ENCODE results near the gene GBE1. TPM values are rescaled to one million over a fixed set of nuclear protein-coding genes. Genes with fewer than 3 reads are reported as not detected.

Gene GBE1
- total RNA-seq, 1 donor from 2014 or later = 34.4 TPM

- no peaks in the 10 kb centered on the region for H3K36me3 ChIP-seq
- peak overlapping the region; percentile 81 for H3K27ac ChIP-seq
- H3F3A ChIP-seq (ENCODE audit: low read depth) = peaks cover 12% of the 10 kb centered on the region
- H3K27me3 ChIP-seq = no peaks in the 10 kb centered on the region
- no peaks in the 10 kb centered on the region for H3K79me2 ChIP-seq (ENCODE audit: low read depth)
- H3K4me1 ChIP-seq = peaks cover 15% of the 10 kb centered on the region
- no peaks in the 10 kb centered on the region for H4K20me1 ChIP-seq (ENCODE audit: low read depth)
- peak overlapping the region; percentile 20 for H3K4me2 ChIP-seq
- H3K4me3 Mint-ChIP-seq = no peak overlapping the region
- DNase-seq (ENCODE audit: low spot score) = peak; percentile 66
- H3K4me3 ChIP-seq = no peak overlapping the region
- no peaks in the 10 kb centered on the region for H3K9me3 Mint-ChIP-seq
- no peak overlapping the region for H3K27ac Mint-ChIP-seq
- TF ChIP-seq EZH2 (IDR thresholded peaks at IDR 0.05) (no peak), EZH2phosphoT487 (IDR thresholded peaks at IDR 0.05) (no peak)
- TF ChIP-seq, protein P1, sequence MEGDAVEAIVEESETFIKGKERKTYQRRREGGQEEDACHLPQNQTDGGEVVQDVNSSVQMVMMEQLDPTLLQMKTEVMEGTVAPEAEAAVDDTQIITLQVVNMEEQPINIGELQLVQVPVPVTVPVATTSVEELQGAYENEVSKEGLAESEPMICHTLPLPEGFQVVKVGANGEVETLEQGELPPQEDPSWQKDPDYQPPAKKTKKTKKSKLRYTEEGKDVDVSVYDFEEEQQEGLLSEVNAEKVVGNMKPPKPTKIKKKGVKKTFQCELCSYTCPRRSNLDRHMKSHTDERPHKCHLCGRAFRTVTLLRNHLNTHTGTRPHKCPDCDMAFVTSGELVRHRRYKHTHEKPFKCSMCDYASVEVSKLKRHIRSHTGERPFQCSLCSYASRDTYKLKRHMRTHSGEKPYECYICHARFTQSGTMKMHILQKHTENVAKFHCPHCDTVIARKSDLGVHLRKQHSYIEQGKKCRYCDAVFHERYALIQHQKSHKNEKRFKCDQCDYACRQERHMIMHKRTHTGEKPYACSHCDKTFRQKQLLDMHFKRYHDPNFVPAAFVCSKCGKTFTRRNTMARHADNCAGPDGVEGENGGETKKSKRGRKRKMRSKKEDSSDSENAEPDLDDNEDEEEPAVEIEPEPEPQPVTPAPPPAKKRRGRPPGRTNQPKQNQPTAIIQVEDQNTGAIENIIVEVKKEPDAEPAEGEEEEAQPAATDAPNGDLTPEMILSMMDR (IDR thresholded peaks at IDR 0.05) = no peak
- H3K36me3 Mint-ChIP-seq = no peaks in the 10 kb centered on the region
- H3K4me1 Mint-ChIP-seq = peaks cover 9% of the 10 kb centered on the region
- no peak overlapping the region for H2AFZ ChIP-seq (replicated peaks)
- no peak overlapping the region for H3K9ac ChIP-seq
- H3K9me3 ChIP-seq (ENCODE audit: low read depth) = no peaks in the 10 kb centered on the region
- no peaks in the 10 kb centered on the region for H3K27me3 Mint-ChIP-seq (ENCODE audit: insufficient read depth, low read depth)
These were observed 181.1 kb downstream of the GBE1 start for GRCh38 chr3:81580355-81580754.

- no peaks in the 10 kb centered on the region for H3K9me3 Mint-ChIP-seq
- no peaks in the 10 kb centered on the region for H3K36me3 Mint-ChIP-seq
- peak overlapping the region; percentile 20 for H3K4me2 ChIP-seq
- H3K4me3 ChIP-seq = no peak overlapping the region
- no peak overlapping the region for H3K4me3 Mint-ChIP-seq
- TF ChIP-seq EZH2phosphoT487 (IDR thresholded peaks at IDR 0.05) (no peak), EZH2 (IDR thresholded peaks at IDR 0.05) (no peak)
- TF ChIP-seq, protein P1 (IDR thresholded peaks at IDR 0.05) = no peak
- H3K27me3 Mint-ChIP-seq (ENCODE audit: insufficient read depth, low read depth) = no peaks in the 10 kb centered on the region
- no peaks in the 10 kb centered on the region for H3K9me3 ChIP-seq (ENCODE audit: low read depth)
- no peak overlapping the region for H2AFZ ChIP-seq (replicated peaks)
- H3K27ac Mint-ChIP-seq = no peak overlapping the region
- H3K79me2 ChIP-seq (ENCODE audit: low read depth) = no peaks in the 10 kb centered on the region
- DNase-seq (ENCODE audit: low spot score) = peak; percentile 2
- peak overlapping the region; percentile 81 for H3K27ac ChIP-seq
- no peaks in the 10 kb centered on the region for H4K20me1 ChIP-seq (ENCODE audit: low read depth)
- H3K9ac ChIP-seq = no peak overlapping the region
- peaks cover 12% of the 10 kb centered on the region for H3F3A ChIP-seq (ENCODE audit: low read depth)
- no peaks in the 10 kb centered on the region for H3K36me3 ChIP-seq
- peaks cover 9% of the 10 kb centered on the region for H3K4me1 Mint-ChIP-seq
- no peaks in the 10 kb centered on the region for H3K27me3 ChIP-seq
- H3K4me1 ChIP-seq = peaks cover 15% of the 10 kb centered on the region
These were observed 181.7 kb downstream of the GBE1 start for GRCh38 chr3:81579744-81580143.

- Histone ChIP-seq H3K27me3 (no peaks in the 10 kb centered on the region), H3F3A (ENCODE audit: low read depth) (no peaks in the 10 kb centered on the region), H3K4me3 (no peak overlapping the region), H3K79me2 (ENCODE audit: low read depth) (no peaks in the 10 kb centered on the region), H3K9ac (no peak overlapping the region), H3K36me3 (no peaks in the 10 kb centered on the region), H3K9me3 (ENCODE audit: low read depth) (no peaks in the 10 kb centered on the region), H4K20me1 (ENCODE audit: low read depth) (no peaks in the 10 kb centered on the region), H3K4me2 (no peak overlapping the region), H3K4me1 (no peaks in the 10 kb centered on the region), H3K27ac (no peak overlapping the region), H2AFZ (replicated peaks) (no peak overlapping the region)
- Mint-ChIP-seq H3K27ac (no peak overlapping the region), H3K36me3 (no peaks in the 10 kb centered on the region), H3K4me3 (no peak overlapping the region), H3K27me3 (ENCODE audit: insufficient read depth, low read depth) (no peaks in the 10 kb centered on the region), H3K4me1 (no peaks in the 10 kb centered on the region), H3K9me3 (no peaks in the 10 kb centered on the region)
- no peak for TF ChIP-seq EZH2 (IDR thresholded peaks at IDR 0.05)
- no peak for DNase-seq (ENCODE audit: low spot score)
These were observed 189.2 kb downstream of the GBE1 start for GRCh38 chr3:81572201-81572756.

DNA sequence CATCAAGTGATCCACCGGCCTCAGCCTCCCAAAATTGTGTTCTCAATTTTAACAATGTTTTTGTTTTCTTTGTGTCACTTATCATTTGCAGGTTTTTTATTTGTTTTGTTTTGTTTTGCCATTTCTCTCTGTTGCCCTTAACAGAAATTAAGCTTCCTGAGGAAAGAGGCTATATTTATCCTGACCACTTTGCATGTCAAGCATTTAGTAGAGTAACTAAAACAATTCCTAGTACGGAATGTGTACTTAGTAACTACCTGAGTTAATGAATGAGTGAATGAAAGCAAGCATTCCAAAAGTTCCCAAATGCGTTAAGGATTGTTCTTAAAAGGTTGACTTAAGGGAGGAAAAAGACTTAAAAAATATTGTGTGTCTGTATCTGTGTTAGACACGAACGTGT is 193.1 kb downstream of the GBE1 start:
- no peaks in the 10 kb centered on the region for H3K79me2 ChIP-seq (ENCODE audit: low read depth)
- no peak overlapping the region for H2AFZ ChIP-seq (replicated peaks)
- no peaks in the 10 kb centered on the region for H3K9me3 ChIP-seq (ENCODE audit: low read depth)
- TF ChIP-seq, protein P1 (IDR thresholded peaks at IDR 0.05) = no peak
- no peak for TF ChIP-seq EZH2phosphoT487 (IDR thresholded peaks at IDR 0.05)
- no peak for TF ChIP-seq EZH2 (IDR thresholded peaks at IDR 0.05)
- H3K9ac ChIP-seq = no peak overlapping the region
- no peaks in the 10 kb centered on the region for H4K20me1 ChIP-seq (ENCODE audit: low read depth)
- Mint-ChIP-seq H3K4me1 (no peaks in the 10 kb centered on the region), H3K27me3 (ENCODE audit: insufficient read depth, low read depth) (no peaks in the 10 kb centered on the region), H3K27ac (no peak overlapping the region), H3K9me3 (no peaks in the 10 kb centered on the region), H3K36me3 (no peaks in the 10 kb centered on the region), H3K4me3 (no peak overlapping the region)
- no peaks in the 10 kb centered on the region for H3K36me3 ChIP-seq
- no peak for DNase-seq (ENCODE audit: low spot score)
- no peaks in the 10 kb centered on the region for H3F3A ChIP-seq (ENCODE audit: low read depth)
- no peaks in the 10 kb centered on the region for H3K4me1 ChIP-seq
- H3K27ac ChIP-seq = no peak overlapping the region
- no peak overlapping the region for H3K4me3 ChIP-seq
- H3K4me2 ChIP-seq = no peak overlapping the region
- no peaks in the 10 kb centered on the region for H3K27me3 ChIP-seq

Data from neural progenitor cell (in vitro differentiated cells).